Stimulated activated CD8-positive, alpha-beta memory T cell treated with anti-CD3 and anti-CD28 coated beads, Interleukin-4, amount 100 ng/mL, for 4 hours (primary cell): ENCODE measurements around the gene ARL14.

Experiments
- DNase-seq, 2 donors: peaks; one replicate each; pipeline ENCODE4 v3.0.0-alpha.2; 2020; ENCODE audit warnings: low read depth in 2 of 2, low spot score in 1 of 2

The ARL14 gene

DNA sequence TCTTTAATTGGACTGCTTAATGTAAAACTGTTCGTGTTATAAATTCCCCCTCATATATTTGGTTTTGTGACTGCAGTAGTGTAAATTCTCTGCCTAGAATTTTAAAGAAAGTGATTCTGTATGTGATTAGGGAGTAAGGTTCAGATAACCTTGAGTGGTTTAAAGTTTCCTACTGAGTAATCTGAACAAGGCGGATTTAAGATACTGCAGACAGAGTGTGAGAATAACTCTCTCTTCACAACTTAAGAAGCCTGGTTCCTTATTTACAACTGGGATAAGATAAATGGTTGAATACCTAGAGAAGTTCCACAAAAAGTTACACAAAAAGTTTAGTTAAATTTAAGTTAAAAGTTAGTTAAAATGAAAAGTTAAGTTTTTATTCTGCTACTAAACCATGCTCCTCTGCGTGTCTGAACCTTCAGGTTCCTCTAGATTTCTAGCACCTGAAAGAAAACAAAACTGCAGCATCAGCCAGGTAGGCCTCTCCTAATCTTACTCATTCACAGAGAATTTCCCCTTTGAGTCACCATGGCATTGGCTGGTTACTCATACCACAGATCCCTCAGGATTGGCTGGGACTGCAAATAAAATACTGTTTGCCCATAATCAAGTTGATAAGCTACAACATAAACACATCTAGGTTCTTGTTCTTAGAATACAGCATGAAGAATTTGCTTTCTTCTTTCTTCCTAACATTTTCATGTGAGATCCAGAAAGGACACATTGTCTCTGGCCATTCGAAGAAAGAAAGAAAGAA is at the start of gene ARL14:
Gene ARL14 (plus strand): TSS at position 614 of the 757 bp plus-strand sequence. CDS start 187 bp downstream, outside the sequence.
- no peak for DNase-seq

DNA sequence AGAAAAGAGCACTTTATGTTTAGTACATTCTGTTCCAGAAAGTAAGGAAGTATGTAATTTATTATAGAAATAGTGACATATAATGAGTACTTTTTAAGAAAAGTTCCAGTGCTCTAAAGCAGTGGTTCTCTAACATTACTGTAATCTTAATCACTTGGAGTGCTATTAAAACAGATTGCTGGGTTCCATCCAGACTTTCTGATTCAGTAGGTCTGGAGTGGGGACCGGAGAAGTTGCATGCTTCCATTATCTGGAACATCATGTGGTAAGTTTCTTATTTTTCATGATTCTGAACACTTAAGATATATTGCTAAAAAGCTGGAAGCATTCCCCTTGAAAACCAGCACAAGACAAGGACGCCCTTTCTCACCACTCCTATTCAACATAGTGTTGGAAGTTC is 47.5 kb upstream of the ARL14 start:
- DNase-seq: no peak

DNA sequence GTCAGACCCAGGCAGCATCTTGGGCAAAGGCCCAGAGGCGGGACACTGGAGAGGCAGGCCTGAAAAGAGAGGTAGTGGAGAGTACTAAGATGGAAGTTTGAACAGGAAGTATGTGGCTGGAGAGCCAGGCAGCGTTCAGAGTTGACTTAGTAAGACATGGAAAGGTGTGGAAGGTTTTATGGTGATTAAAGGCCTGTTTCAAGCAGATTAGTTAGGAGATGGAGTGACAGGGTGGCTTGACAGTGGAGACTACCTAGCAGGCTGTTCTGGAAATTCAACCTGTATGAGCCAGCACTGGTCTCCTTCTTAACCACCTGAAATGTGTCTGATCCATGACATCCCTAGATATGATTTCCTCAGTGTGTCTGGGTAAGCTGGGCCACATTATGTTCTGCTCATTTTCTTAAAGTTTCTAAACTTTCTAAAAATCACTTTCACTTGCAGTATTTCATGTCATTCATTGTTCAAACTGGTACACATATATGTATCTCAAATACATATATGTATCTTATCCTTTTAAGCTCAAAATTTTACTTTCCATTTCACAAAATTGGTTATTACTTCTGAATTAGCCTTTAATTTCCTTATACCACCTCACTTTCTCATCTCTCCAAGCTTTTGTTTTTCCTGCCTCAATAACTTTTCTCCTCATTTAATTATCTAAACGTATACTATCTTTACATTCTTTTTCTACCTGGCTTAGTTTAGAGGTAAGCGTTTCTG is 43.4 kb upstream of the ARL14 start:
- DNase-seq: no peak

GRCh38 chr3:160635213-160635612 is 41.7 kb upstream of the ARL14 start:
- DNase-seq: no peak

DNA sequence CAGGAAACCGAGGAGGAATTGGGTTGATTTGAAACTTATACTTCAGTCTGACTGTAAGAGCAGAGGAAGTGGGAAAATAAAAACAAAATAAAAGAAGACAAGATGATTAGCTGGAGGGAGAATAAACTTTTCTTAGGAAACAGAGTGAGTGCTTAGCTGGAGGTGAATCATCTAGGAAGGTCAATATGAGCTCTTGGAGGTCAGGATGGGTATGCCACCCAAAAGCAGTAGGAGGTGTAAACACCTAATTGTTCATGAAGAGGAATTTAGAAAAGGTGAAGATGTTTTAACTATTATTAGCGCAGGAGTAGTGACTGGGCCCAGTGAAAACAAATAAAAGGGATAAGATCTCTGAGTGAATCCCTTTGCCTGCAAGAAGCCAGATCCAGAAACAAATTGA is 39.9 kb upstream of the ARL14 start:
- no peak for DNase-seq

GRCh38 chr3:160638184-160638583 is 38.8 kb upstream of the ARL14 start:
- DNase-seq: no peak

- DNase-seq: no peak
These were observed 35.2 kb upstream of the ARL14 start for GRCh38 chr3:160641665-160642309.

DNA sequence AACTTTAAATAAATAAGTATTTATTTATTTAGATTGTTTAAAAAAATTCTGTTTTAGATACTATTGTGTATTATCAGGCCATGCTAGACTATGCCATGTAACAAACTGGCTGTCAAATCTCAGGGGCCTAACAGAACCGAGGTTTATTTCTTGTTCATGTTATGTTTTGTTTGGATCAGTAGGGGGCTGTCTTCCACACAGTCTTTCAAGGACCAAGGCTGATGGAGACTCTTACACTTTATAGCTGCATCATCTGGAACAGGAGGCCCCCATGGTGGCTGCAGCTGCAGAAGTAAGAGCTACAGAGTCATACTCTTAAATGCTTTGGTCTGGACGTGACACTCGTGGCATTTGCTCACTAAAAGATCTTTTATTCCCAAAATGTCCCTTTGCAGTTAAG is 33.0 kb upstream of the ARL14 start:
- DNase-seq: no peak

- no peak for DNase-seq
These were observed 32.5 kb upstream of the ARL14 start for GRCh38 chr3:160644491-160644890.

- no peak for DNase-seq
These were observed 28.3 kb upstream of the ARL14 start for GRCh38 chr3:160648701-160649100.

- DNase-seq: no peak
These were observed 27.4 kb upstream of the ARL14 start for GRCh38 chr3:160649596-160649995.

GRCh38 chr3:160653512-160653911 is 23.4 kb upstream of the ARL14 start:
- DNase-seq: no peak

GRCh38 chr3:160660902-160661301 is 16.1 kb upstream of the ARL14 start:
- DNase-seq: no peak

- no peak for DNase-seq
These were observed 15.3 kb upstream of the ARL14 start for GRCh38 chr3:160661660-160662059.

GRCh38 chr3:160665231-160665630 is 11.7 kb upstream of the ARL14 start:
- no peak for DNase-seq

DNA sequence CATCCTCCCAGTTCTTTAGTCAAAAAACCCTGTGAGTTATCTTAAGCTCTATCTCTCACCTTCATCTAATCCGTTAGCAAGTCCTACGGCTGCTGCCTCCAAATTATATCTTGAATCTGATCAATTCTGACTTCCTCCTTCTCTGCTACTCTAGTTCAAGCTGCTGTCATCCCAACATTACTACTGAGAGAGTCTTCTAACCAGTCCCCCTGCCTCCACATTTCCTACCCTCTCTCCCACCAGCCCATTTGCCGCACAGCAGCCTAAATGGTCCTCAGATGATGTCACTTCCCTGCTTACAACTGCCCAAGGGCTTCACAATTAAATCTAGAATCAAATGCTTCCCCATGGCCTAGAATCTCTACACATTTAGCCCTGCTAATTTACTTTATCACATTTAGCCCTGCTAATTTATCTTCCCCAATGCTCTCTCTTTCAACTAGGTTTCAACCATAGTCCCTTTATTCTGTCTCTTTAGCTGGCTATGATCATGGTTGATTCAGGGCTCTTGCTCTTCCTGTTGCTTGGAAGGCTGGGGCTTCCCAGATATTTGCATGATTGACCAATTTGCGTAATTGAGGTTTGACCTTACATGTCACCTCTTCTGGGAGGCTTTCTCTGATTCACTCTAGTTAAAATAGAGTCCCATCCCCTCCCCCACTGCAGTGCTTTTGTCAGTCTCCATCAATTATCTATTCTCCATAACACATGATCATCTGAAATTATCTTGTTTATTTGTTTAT is 11.0 kb upstream of the ARL14 start:
- DNase-seq: no peak

GRCh38 chr3:160667452-160667851 is 9.5 kb upstream of the ARL14 start:
- DNase-seq: no peak

DNA sequence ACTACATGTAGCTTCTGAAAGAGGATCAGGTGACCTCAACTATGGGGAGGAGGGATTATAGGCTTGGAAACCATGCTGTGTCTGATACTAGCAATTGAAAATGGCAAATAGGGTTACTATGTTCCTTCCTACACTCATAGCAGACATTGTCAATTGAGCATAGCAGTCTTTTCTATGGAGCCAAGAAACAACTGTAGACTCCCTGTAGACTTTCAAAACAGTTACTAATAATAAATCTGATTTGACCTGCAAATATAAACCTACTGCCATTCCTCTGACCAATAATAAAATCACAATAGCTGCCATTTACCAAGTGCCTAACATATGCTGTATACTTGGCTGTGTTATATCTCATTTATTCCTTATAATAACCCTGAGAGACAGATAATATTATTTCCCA is 8.5 kb upstream of the ARL14 start:
- no peak for DNase-seq

DNA sequence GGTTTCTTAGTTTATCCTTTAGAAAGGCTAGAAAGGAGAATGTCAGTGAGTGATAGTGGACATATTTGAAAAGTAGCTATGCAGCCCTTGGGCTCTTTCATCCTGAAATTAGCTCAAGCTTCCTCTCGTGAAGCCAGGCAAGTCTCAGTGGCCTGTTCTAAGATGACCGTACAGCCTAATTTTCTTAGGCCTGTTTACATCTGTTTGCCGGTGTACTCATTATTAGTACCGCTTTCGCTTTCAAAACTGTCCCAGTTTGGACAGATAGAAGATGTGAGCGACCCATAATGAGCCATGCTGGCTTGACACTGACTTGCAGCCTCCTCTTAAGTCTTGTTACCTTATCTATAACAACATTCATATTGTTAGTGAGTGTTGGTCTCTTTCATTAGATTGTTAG is 5.7 kb upstream of the ARL14 start:
- no peak for DNase-seq

DNA sequence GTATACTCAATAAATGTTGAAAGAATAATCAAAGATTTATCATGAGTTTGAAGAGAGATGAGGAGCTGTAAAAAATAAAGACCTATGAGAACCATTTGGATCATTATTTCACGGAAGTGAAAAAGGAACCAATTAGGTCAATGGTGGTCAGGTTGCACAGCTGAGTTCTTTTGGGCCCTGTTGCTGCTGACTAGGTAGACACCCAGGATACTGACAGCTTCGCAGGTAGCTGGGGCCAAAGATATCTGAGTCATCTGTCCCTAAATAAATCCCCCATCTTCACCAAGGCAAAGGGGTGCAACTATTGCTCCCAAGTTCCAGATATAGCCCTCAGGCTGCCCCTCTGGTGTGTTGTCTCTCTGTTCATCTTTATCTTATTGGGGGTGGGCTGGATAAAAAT is 5.0 kb upstream of the ARL14 start:
- no peak for DNase-seq

- DNase-seq: no peak
These were observed 3.8 kb upstream of the ARL14 start for GRCh38 chr3:160673188-160673587.
